IMR-90 (cell line): Measurements from ENCODE around the gene KIF16B. TPM values are rescaled to one million over a fixed set of nuclear protein-coding genes. Genes with fewer than 3 reads are reported as not detected.

Experiments
- ATAC-seq: fragments of 200-7000 bp; cut with Tn5 transposase; 2 replicates; pipeline ENCODE4 v1.9.1; 2020; ENCODE audit warnings: low read depth, mild to moderate bottlenecking, moderate library complexity
- BruUV-seq: library from RNA; stranded (reverse); fragments of 400-500 nt; replicated peaks from 2 replicates; lab custom pipeline; 2021; lab: Mats Ljungman, UMichigan
- CTCF ChIA-PET: fragments of 300-600 bp; formaldehyde crosslinking; extraction: SDS; loops from one replicate; lab custom pipeline; 2021; ENCODE audit warnings: antibody characterized with exemption; lab: Yijun Ruan, JAX
- POLR2A ChIA-PET: fragments of 300-600 bp; sonication (Branson Sonifier 250); formaldehyde crosslinking; loops from one replicate; lab custom pipeline; 2022; ENCODE audit warnings: antibody characterized with exemption; ENCODE audit not compliant: unreplicated experiment; lab: Charles Lee
- DNase-seq: peaks from one replicate; pipeline ENCODE4 v3.0.0; 2013
- H2AFZ ChIP-seq: replicated peaks from 2 replicates; pipeline ENCODE3; 2013; ENCODE audit warnings: low read length, mild to moderate bottlenecking; ENCODE audit not compliant: poor library complexity
- H2AK5ac ChIP-seq: 2 replicates; pipeline ENCODE4 v1.6.1; 2013; ENCODE audit warnings: low read depth, low read length, inconsistent platforms
- H2AK9ac ChIP-seq: replicated peaks from 2 replicates; pipeline ENCODE3; 2013; ENCODE audit warnings: mild to moderate bottlenecking, low read depth, low read length, moderate library complexity; ENCODE audit not compliant: poor library complexity
- H2BK120ac ChIP-seq: 2 replicates; pipeline ENCODE4 v1.6.1; 2013; ENCODE audit warnings: low read depth, low read length, inconsistent platforms
- H2BK15ac ChIP-seq: 3 replicates; pipeline ENCODE4 v1.6.1; 2013; ENCODE audit warnings: low read depth, low read length, inconsistent platforms
- H2BK20ac ChIP-seq: 2 replicates; pipeline ENCODE4 v1.6.1; 2013; ENCODE audit warnings: low read depth, mild to moderate bottlenecking, inconsistent platforms, low read length, moderate library complexity
- H2BK5ac ChIP-seq: 2 replicates; pipeline ENCODE4 v1.6.1; 2013; ENCODE audit warnings: mild to moderate bottlenecking, low read depth, low read length, inconsistent platforms; ENCODE audit not compliant: poor library complexity, severe bottlenecking
- H3K14ac ChIP-seq: replicated peaks from 2 replicates; pipeline ENCODE4 v1.6.1; 2013; ENCODE audit warnings: low read depth, low read length, inconsistent platforms
- H3K18ac ChIP-seq: 2 replicates; pipeline ENCODE4 v1.6.1; 2013; ENCODE audit warnings: low read depth, low read length, control low read depth
- H3K23ac ChIP-seq: 2 replicates; pipeline ENCODE4 v1.6.1; 2013; ENCODE audit warnings: low read depth, low read length, inconsistent platforms
- H3K27ac ChIP-seq: 2 replicates; pipeline ENCODE4 v1.5.1; 2013; ENCODE audit warnings: mild to moderate bottlenecking, control low read depth, low read length; ENCODE audit not compliant: insufficient read depth
- H3K27me3 ChIP-seq: 2 replicates; pipeline ENCODE4 v1.6.1; 2013; ENCODE audit warnings: low read length; ENCODE audit not compliant: control insufficient read depth, insufficient read depth
- H3K36me3 ChIP-seq: 2 replicates; pipeline ENCODE4 v1.6.1; 2013; ENCODE audit warnings: low read length, mixed read lengths; ENCODE audit not compliant: control insufficient read depth, insufficient read depth
- H3K4ac ChIP-seq: 2 replicates; pipeline ENCODE4 v1.6.1; 2013; ENCODE audit warnings: low read depth, low read length, inconsistent platforms
- H3K4me1 ChIP-seq: 2 replicates; pipeline ENCODE4 v1.6.1; 2013; ENCODE audit warnings: low read length, mixed read lengths; ENCODE audit not compliant: control insufficient read depth, insufficient read depth
- H3K4me2 ChIP-seq: 2 replicates; pipeline ENCODE4 v1.6.1; 2013; ENCODE audit warnings: low read depth, mild to moderate bottlenecking, control low read depth, low read length, moderate library complexity
- H3K4me3 ChIP-seq: 2 replicates; pipeline ENCODE4 v1.5.1; 2013; ENCODE audit warnings: low read depth, mild to moderate bottlenecking, control low read depth, low read length, moderate library complexity; ENCODE audit not compliant: insufficient read depth
- H3K56ac ChIP-seq: 2 replicates; pipeline ENCODE4 v1.6.1; 2013; ENCODE audit warnings: low read length, inconsistent platforms; ENCODE audit not compliant: insufficient read depth; ENCODE audit errors: extremely low read depth
- H3K79me1 ChIP-seq, 2 experiments: 2 replicates each; pipeline ENCODE4 v1.6.1; 2013; ENCODE audit warnings: low read length in 2 of 2, inconsistent platforms in 1 of 2, low read depth in 1 of 2
- H3K9ac ChIP-seq: 2 replicates; pipeline ENCODE4 v1.6.1; 2013; ENCODE audit warnings: low read depth, low read length, control low read depth
- H3K9me1 ChIP-seq: 2 replicates; pipeline ENCODE4 v1.6.1; 2013; ENCODE audit warnings: low read length, inconsistent platforms; ENCODE audit not compliant: insufficient read depth
- H3K9me3 ChIP-seq: 2 replicates; pipeline ENCODE4 v1.6.1; 2013; ENCODE audit warnings: low read length; ENCODE audit not compliant: control insufficient read depth, insufficient read depth
- H4K20me1 ChIP-seq: 2 replicates; pipeline ENCODE4 v1.6.1; 2013; ENCODE audit warnings: low read length, inconsistent platforms; ENCODE audit not compliant: insufficient read depth
- H4K5ac ChIP-seq: 2 replicates; pipeline ENCODE4 v1.6.1; 2013; ENCODE audit warnings: mild to moderate bottlenecking, low read depth, low read length, control low read depth
- H4K8ac ChIP-seq, 2 experiments: 2 replicates each; pipeline ENCODE4 v1.6.1; 2013; ENCODE audit warnings: low read depth in 2 of 2, low read length in 2 of 2, control low read depth in 1 of 2, inconsistent platforms in 1 of 2
- H4K91ac ChIP-seq: 2 replicates; pipeline ENCODE4 v1.6.1; 2013; ENCODE audit warnings: low read depth, low read length, inconsistent platforms; ENCODE audit not compliant: insufficient read depth
- BHLHE40 ChIP-seq: fragments of 150-350 bp; IDR thresholded peaks from 2 replicates; pipeline ENCODE4 v1.6.1; 2016; ENCODE audit warnings: mild to moderate bottlenecking, low read depth, low read length
- CTCF ChIP-seq: conservative IDR thresholded peaks from 2 replicates; pipeline ENCODE4 v1.5.1; 2012; ENCODE audit warnings: mild to moderate bottlenecking, low read depth, low read length, improper control_type of control experiment
- MAFK ChIP-seq: IDR thresholded peaks from 2 replicates; pipeline ENCODE4 v1.6.1; 2012; ENCODE audit warnings: low read depth, low read length, improper control_type of control experiment
- NFE2L2 ChIP-seq: fragments of 150-350 bp; IDR thresholded peaks from 2 replicates; pipeline ENCODE4 v1.6.1; 2016; ENCODE audit warnings: low read depth, mild to moderate bottlenecking, low read length
- RAD21 ChIP-seq: IDR thresholded peaks from 2 replicates; pipeline ENCODE4 v1.6.1; 2012; ENCODE audit warnings: low read length, improper control_type of control experiment
- SMC3 ChIP-seq: fragments of 150-350 bp; IDR thresholded peaks from 2 replicates; pipeline ENCODE4 v1.6.1; 2016; ENCODE audit warnings: low read depth, mild to moderate bottlenecking, antibody characterized with exemption, low read length, moderate library complexity
- USF2 ChIP-seq: fragments of 150-350 bp; IDR thresholded peaks from 2 replicates; pipeline ENCODE4 v1.6.1; 2017; ENCODE audit warnings: mild to moderate bottlenecking, antibody characterized with exemption, low read length, low read depth
- WGBS, 2 experiments: methylation state at CpG; one replicate each; pipeline versions ENCODE4 v1.1.5 to v1.1.7; 2013; ENCODE audit warnings: missing lambda C conversion rate in 2 of 2; ENCODE audit not compliant: insufficient read length in 1 of 2; ENCODE audit errors: extremely low coverage in 2 of 2; 5-methylcytosine and 5-hydroxymethylcytosine counted together
- dilution Hi-C: fragments of 300-500 bp; cut with HindIII; formaldehyde crosslinking; loops from one replicate; pipeline ENCODE4 v1.14.3; 2018; ENCODE audit warnings: low sequenced_read_pairs; ENCODE audit not compliant: unreplicated experiment
- in situ Hi-C: fragments of 300-500 bp; cut with MboI; formaldehyde crosslinking; loops from 3 replicates; pipeline ENCODE4 v1.14.3; 2019; ENCODE audit warnings: low sequenced_read_pairs, inconsistent platforms, mixed read lengths
- intact Hi-C: fragments of 100-400 bp; cut with micrococcal nuclease; formaldehyde crosslinking; loops from 2 replicates; pipeline ENCODE4 v1.10.0; 2022
- polyA plus RNA-seq, 3 experiments: library from polyadenylated mRNA; depleted of rRNA; stranded (reverse); fragments of >200 nt; gene quantifications; 2 replicates each; pipeline ENCODE4 v1.2.3, GENCODE V29; 2012; ENCODE audit warnings: low replicate concordance in 1 of 3
- total RNA-seq: library from RNA; depleted of rRNA; stranded (reverse); fragments of >200 nt; gene quantifications from 2 replicates; pipeline ENCODE4 v1.2.3, GENCODE V29; 2012

KIF16B gene
- total and polyA plus RNA-seq, 2 of the 4 experiments (the other 2 are of a cell fraction), result 4.7 to 10.0 TPM

- Histone ChIP-seq H3K23ac (no peak overlapping the region), H3K4me1 (no peaks in the 10 kb centered on the region), H3K27ac (no peak overlapping the region), H3K18ac (no peak overlapping the region), H2BK5ac (no peak overlapping the region), H3K9me3 (no peaks in the 10 kb centered on the region), H3K56ac (no peak overlapping the region), H3K4ac (no peak overlapping the region), H3K9me1 (no peaks in the 10 kb centered on the region), H3K4me3 (no peak overlapping the region), H2BK20ac (no peak overlapping the region), H3K36me3 (no peaks in the 10 kb centered on the region), H3K4me2 (no peak overlapping the region), H4K20me1 (no peaks in the 10 kb centered on the region), H3K79me1 (no peaks in the 10 kb centered on the region; a peak in 1 of 4 replicates), H2AK5ac (no peak overlapping the region), H4K8ac (no peak overlapping the region), H3K9ac (no peak overlapping the region), H3K27me3 (no peaks in the 10 kb centered on the region), H2BK15ac (no peak overlapping the region), H4K91ac (no peak overlapping the region), H3K14ac (no peak overlapping the region), H2AK9ac (no peak overlapping the region), H2BK120ac (no peak overlapping the region), H4K5ac (no peak overlapping the region), H2AFZ (no peak overlapping the region)
- DNase-seq, result no peak
- intact Hi-C loops (no loop called here), in situ Hi-C loops (no loop called here), dilution Hi-C loops (no loop called here)
- CTCF ChIA-PET, result no interaction called here
- ATAC-seq, result no peak
- no CpG with 5 or more reads among the region's 3 CpGs for WGBS, 2 experiments
- POLR2A ChIA-PET, result no interaction called here
- no TSS peak for BruUV-seq
- TF ChIP-seq SMC3, result no peak
- TF ChIP-seq USF2, result no peak
- no peak for TF ChIP-seq BHLHE40
- no peak for TF ChIP-seq NFE2L2
- TF ChIP-seq MAFK, result no peak
- TF ChIP-seq RAD21, result no peak
- TF ChIP-seq CTCF, result no peak
These were observed 258.9 kb downstream of the KIF16B start for GRCh38 chr20:16314320-16314719.
